H9 (cell line): ENCODE data around the gene CDK9. TPM values are rescaled to one million over a fixed set of nuclear protein-coding genes. Genes with fewer than 3 reads are reported as not detected.

Experiments
- DNase-seq: peaks from one replicate; pipeline ENCODE4 v3.0.0-alpha.2; 2017
- H2AFZ ChIP-seq: one replicate; pipeline ENCODE4 v1.6.1; 2013; ENCODE audit warnings: mild to moderate bottlenecking, low read length, control low read depth, moderate library complexity
- H2AK5ac ChIP-seq: 2 replicates; pipeline ENCODE4 v1.6.1; 2013; ENCODE audit warnings: low read length, control low read depth, mixed read lengths; ENCODE audit not compliant: insufficient read length
- H2BK120ac ChIP-seq: one replicate; pipeline ENCODE4 v1.6.1; 2013; ENCODE audit warnings: low read depth, mild to moderate bottlenecking, low read length, control low read depth, inconsistent platforms; ENCODE audit not compliant: poor library complexity, severe bottlenecking
- H2BK12ac ChIP-seq: 2 replicates; pipeline ENCODE4 v1.6.1; 2013; ENCODE audit warnings: low read length, control low read depth, mixed read lengths, low read depth; ENCODE audit not compliant: insufficient read length
- H2BK15ac ChIP-seq: 2 replicates; pipeline ENCODE4 v1.6.1; 2013; ENCODE audit warnings: low read depth, low read length, control low read depth
- H2BK20ac ChIP-seq: one replicate; pipeline ENCODE4 v1.6.1; 2013; ENCODE audit warnings: low read depth, mild to moderate bottlenecking, low read length, control low read depth, inconsistent platforms; ENCODE audit not compliant: poor library complexity, severe bottlenecking
- H2BK5ac ChIP-seq: 2 replicates; pipeline ENCODE4 v1.6.1; 2013; ENCODE audit warnings: low read length, control low read depth, mixed read lengths; ENCODE audit not compliant: insufficient read length
- H3K14ac ChIP-seq: 2 replicates; pipeline ENCODE4 v1.6.1; 2013; ENCODE audit warnings: low read length, control low read depth; ENCODE audit not compliant: insufficient read depth
- H3K18ac ChIP-seq: 2 replicates; pipeline ENCODE4 v1.6.1; 2013; ENCODE audit warnings: low read depth, mild to moderate bottlenecking, mixed read lengths, low read length, control low read depth; ENCODE audit not compliant: insufficient read length
- H3K23ac ChIP-seq: 2 replicates; pipeline ENCODE4 v1.6.1; 2013; ENCODE audit warnings: low read length, control low read depth, mixed read lengths, low read depth; ENCODE audit not compliant: insufficient read length
- H3K23me2 ChIP-seq: 2 replicates; pipeline ENCODE4 v1.6.1; 2013; ENCODE audit warnings: low read depth, mild to moderate bottlenecking, mixed read lengths, low read length, control low read depth; ENCODE audit not compliant: insufficient read length, poor library complexity, severe bottlenecking
- H3K27ac ChIP-seq: 2 replicates; pipeline ENCODE4 v1.5.1; 2013; ENCODE audit warnings: low read length, control low read depth, mixed read lengths, low read depth; ENCODE audit not compliant: insufficient read length
- H3K27me3 ChIP-seq: 2 replicates; pipeline ENCODE4 v1.6.1; 2013; ENCODE audit warnings: low read length, control low read depth, inconsistent platforms; ENCODE audit not compliant: insufficient read depth
- H3K4ac ChIP-seq: 2 replicates; pipeline ENCODE4 v1.6.1; 2013; ENCODE audit warnings: low read depth, mild to moderate bottlenecking, control low read depth, inconsistent platforms, low read length, moderate library complexity
- H3K4me1 ChIP-seq: 2 replicates; pipeline ENCODE4 v1.6.1; 2013; ENCODE audit warnings: low read length, control low read depth, inconsistent platforms; ENCODE audit not compliant: insufficient read depth
- H3K4me2 ChIP-seq: 2 replicates; pipeline ENCODE4 v1.6.1; 2013; ENCODE audit warnings: low read length, control low read depth, mixed read lengths; ENCODE audit not compliant: insufficient read length, insufficient read depth
- H3K56ac ChIP-seq: 2 replicates; pipeline ENCODE4 v1.6.1; 2013; ENCODE audit warnings: low read depth, mild to moderate bottlenecking, mixed read lengths, low read length, control low read depth; ENCODE audit not compliant: insufficient read length
- H3K79me1 ChIP-seq: 2 replicates; pipeline ENCODE4 v1.6.1; 2013; ENCODE audit warnings: low read depth, mild to moderate bottlenecking, moderate library complexity, low read length, control low read depth, inconsistent platforms; ENCODE audit not compliant: insufficient read depth, poor library complexity, severe bottlenecking
- H3K79me2 ChIP-seq: 2 replicates; pipeline ENCODE4 v1.6.1; 2013; ENCODE audit warnings: low read length, control low read depth, inconsistent platforms; ENCODE audit not compliant: insufficient read depth
- H3K9ac ChIP-seq: 2 replicates; pipeline ENCODE4 v1.6.1; 2013; ENCODE audit warnings: low read length, control low read depth, mixed read lengths; ENCODE audit not compliant: insufficient read length; ENCODE audit errors: extremely low read depth
- H3K9me3 ChIP-seq: one replicate; pipeline ENCODE4 v1.6.1; 2013; ENCODE audit warnings: low read depth, low read length, inconsistent platforms; ENCODE audit not compliant: control insufficient read depth
- H3T11ph ChIP-seq: one replicate; pipeline ENCODE4 v1.6.1; 2013; ENCODE audit warnings: mild to moderate bottlenecking, low read length, control low read depth, inconsistent platforms
- H4K20me1 ChIP-seq: one replicate; pipeline ENCODE4 v1.6.1; 2013; ENCODE audit not compliant: control insufficient read depth, insufficient read length, insufficient read depth
- H4K5ac ChIP-seq: 2 replicates; pipeline ENCODE4 v1.6.1; 2013; ENCODE audit warnings: low read depth, mild to moderate bottlenecking, mixed read lengths, low read length, control low read depth; ENCODE audit not compliant: insufficient read length
- H4K8ac ChIP-seq: replicated peaks from 2 replicates; pipeline ENCODE4 v1.6.1; 2013; ENCODE audit warnings: low read length, control low read depth, mixed read lengths, low read depth; ENCODE audit not compliant: insufficient read length
- H4K91ac ChIP-seq: 2 replicates; pipeline ENCODE4 v1.6.1; 2013; ENCODE audit warnings: low read depth, mild to moderate bottlenecking, moderate library complexity, mixed read lengths, low read length, control low read depth; ENCODE audit not compliant: insufficient read length
- H3K27ac Mint-ChIP-seq, 3 experiments: 2 replicates in 2 of 3; 3 replicates in 1 of 3; pipeline ENCODE4 v1.8.0; 2020 to 2021; ENCODE audit warnings: mixed read lengths in 3 of 3, mild to moderate bottlenecking in 1 of 3, moderate library complexity in 1 of 3
- H3K27me3 Mint-ChIP-seq: 2 replicates; pipeline ENCODE4 v1.8.0; 2021; ENCODE audit warnings: low read depth, mild to moderate bottlenecking, moderate library complexity, mixed read lengths
- H3K36me3 Mint-ChIP-seq, 3 experiments: 2 replicates in 2 of 3; 3 replicates in 1 of 3; pipeline ENCODE4 v1.8.0; 2020 to 2021; ENCODE audit warnings: low read depth in 3 of 3, mixed read lengths in 3 of 3; ENCODE audit not compliant: insufficient read depth in 1 of 3
- H3K4me1 Mint-ChIP-seq, 2 experiments: 2 replicates each; pipeline ENCODE4 v1.8.0; 2020; ENCODE audit warnings: mixed read lengths in 2 of 2
- H3K4me3 Mint-ChIP-seq, 2 experiments: 2 replicates in 1 of 2; 3 replicates in 1 of 2; pipeline ENCODE4 v1.8.0; 2020 to 2021; ENCODE audit warnings: mild to moderate bottlenecking in 2 of 2, mixed read lengths in 2 of 2, moderate library complexity in 1 of 2
- H3K9me3 Mint-ChIP-seq, 2 experiments: 2 replicates in 1 of 2; 3 replicates in 1 of 2; pipeline ENCODE4 v1.8.0; 2020; ENCODE audit warnings: mild to moderate bottlenecking in 2 of 2, mixed read lengths in 2 of 2, moderate library complexity in 1 of 2
- WGBS: extraction: QIAGEN DNeasy Blood & Tissue Kit; methylation state at CpG from one replicate; pipeline ENCODE4 v1.1.7; 2013; ENCODE audit warnings: missing lambda C conversion rate, low lambda C conversion rate, mixed read lengths; ENCODE audit not compliant: insufficient read length; ENCODE audit errors: extremely low coverage; 5-methylcytosine and 5-hydroxymethylcytosine counted together
- total RNA-seq: library from RNA; stranded (reverse); gene quantifications from 2 replicates; pipeline ENCODE4 v1.2.1, GENCODE V29; 2021
- TF ChIP-seq, protein P1 (sequence below): fragments of 200-600 bp; sonication (generic); conservative IDR thresholded peaks from 3 replicates; pipeline ENCODE4 v1.8.0; 2021; ENCODE audit warnings: antibody characterized with exemption, mild to moderate bottlenecking

Gene CDK9
- total RNA-seq, 1 experiment from 2014 or later = 85.7 TPM

DNA sequence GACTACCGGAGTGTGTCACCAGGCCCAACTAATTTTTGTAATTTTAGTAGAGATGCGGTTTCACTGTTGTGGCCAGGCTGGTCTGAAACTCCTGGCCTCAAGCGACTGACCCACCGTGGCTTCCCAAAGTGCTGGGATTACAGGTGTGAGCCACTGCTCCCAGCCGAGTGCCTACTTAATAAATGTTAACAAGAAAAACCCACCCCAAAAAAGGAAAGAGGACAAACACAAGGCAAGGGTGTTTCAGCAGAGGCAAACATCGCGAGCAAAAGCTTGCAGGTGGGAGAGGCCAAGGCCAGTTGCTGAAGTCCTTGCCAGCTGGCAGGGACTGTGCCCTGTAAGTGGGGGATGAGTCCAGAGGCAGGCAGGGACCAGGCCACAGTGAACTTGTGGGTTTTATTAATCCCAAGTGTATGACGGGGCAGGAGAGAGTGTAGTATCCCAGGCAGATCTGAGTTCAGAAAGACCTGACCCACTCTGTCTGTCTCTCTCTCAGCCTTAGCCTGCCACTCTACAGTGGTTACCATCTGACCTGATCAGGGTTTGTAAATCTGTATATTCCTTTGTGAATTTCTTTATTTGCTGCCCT, 10.5 kb downstream of the CDK9 start:
- no peak overlapping the region for H3K4ac ChIP-seq
- TF ChIP-seq, protein P1, sequence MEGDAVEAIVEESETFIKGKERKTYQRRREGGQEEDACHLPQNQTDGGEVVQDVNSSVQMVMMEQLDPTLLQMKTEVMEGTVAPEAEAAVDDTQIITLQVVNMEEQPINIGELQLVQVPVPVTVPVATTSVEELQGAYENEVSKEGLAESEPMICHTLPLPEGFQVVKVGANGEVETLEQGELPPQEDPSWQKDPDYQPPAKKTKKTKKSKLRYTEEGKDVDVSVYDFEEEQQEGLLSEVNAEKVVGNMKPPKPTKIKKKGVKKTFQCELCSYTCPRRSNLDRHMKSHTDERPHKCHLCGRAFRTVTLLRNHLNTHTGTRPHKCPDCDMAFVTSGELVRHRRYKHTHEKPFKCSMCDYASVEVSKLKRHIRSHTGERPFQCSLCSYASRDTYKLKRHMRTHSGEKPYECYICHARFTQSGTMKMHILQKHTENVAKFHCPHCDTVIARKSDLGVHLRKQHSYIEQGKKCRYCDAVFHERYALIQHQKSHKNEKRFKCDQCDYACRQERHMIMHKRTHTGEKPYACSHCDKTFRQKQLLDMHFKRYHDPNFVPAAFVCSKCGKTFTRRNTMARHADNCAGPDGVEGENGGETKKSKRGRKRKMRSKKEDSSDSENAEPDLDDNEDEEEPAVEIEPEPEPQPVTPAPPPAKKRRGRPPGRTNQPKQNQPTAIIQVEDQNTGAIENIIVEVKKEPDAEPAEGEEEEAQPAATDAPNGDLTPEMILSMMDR = no peak
- H2BK15ac ChIP-seq = no peak overlapping the region
- no peak overlapping the region for H3K14ac ChIP-seq
- H4K5ac ChIP-seq = no peak overlapping the region
- Mint-ChIP-seq H3K36me3 (peaks cover 2 to 16% (median 11%) of the 10 kb centered on the region in 3 experiments; a peak in 5 of 7 replicates), H3K27me3 (peaks cover 8% of the 10 kb centered on the region; the same call in 1 of the 2 replicates), H3K4me1 (peaks cover 6 to 11% of the 10 kb centered on the region in 2 experiments), H3K27ac (peak overlapping the region in 2 of 3 experiments; percentile 33 to 81; a peak in 2 of 7 replicates), H3K4me3 (no peak overlapping the region), H3K9me3 (no peaks in the 10 kb centered on the region)
- H4K20me1 ChIP-seq = no peaks in the 10 kb centered on the region
- no CpG with 5 or more reads among the region's 8 CpGs for WGBS
- H2BK120ac ChIP-seq = no peak overlapping the region
- no peak overlapping the region for H2AK5ac ChIP-seq
- H4K8ac ChIP-seq = no peak overlapping the region
- no peak overlapping the region for H3K4me2 ChIP-seq
- H3K79me1 ChIP-seq = no peaks in the 10 kb centered on the region
- no peak for DNase-seq
- H3K27ac ChIP-seq = no peak overlapping the region
- H3K18ac ChIP-seq = peak overlapping the region; percentile 53
- H3K9me3 ChIP-seq = no peaks in the 10 kb centered on the region
- H3K27me3 ChIP-seq = no peaks in the 10 kb centered on the region
- no peak overlapping the region for H3K9ac ChIP-seq
- H3K23me2 ChIP-seq = no peaks in the 10 kb centered on the region
- no peak overlapping the region for H2AFZ ChIP-seq
- no peak overlapping the region for H3K23ac ChIP-seq
- H2BK20ac ChIP-seq = no peak overlapping the region
- H2BK5ac ChIP-seq = no peak overlapping the region
- no peak overlapping the region for H2BK12ac ChIP-seq
- H3K56ac ChIP-seq = no peak overlapping the region
- H3K79me2 ChIP-seq = no peaks in the 10 kb centered on the region
- no peak overlapping the region for H4K91ac ChIP-seq
- no peak overlapping the region for H3T11ph ChIP-seq
- no peaks in the 10 kb centered on the region for H3K4me1 ChIP-seq
